ENCODE measurements around the gene GABRG3.

Gene GABRG3

GRCh38 chr15:27094235-27094634, 123.3 kb downstream of the GABRG3 start:
- DNase-seq (ENCODE audit: low read depth in 1 of 2, low spot score in 1 of 2): no peak

GRCh38 chr15:27095886-27096624, 125.1 kb downstream of the GABRG3 start:
- DNase-seq (ENCODE audit: low read depth in 1 of 2, low spot score in 1 of 2): no peak

GRCh38 chr15:27097506-27097905, 126.5 kb downstream of the GABRG3 start:
- no peak for DNase-seq (ENCODE audit: low read depth in 1 of 2, low spot score in 1 of 2)

- DNase-seq (ENCODE audit: low read depth in 1 of 2, low spot score in 1 of 2): no peak
Observed at GRCh38 chr15:27101982-27102381, 131.0 kb downstream of the GABRG3 start.

- no peak for DNase-seq (ENCODE audit: low read depth in 1 of 2, low spot score in 1 of 2)
Observed at GRCh38 chr15:27111323-27111722, 140.3 kb downstream of the GABRG3 start.

GRCh38 chr15:27114473-27114872, 143.5 kb downstream of the GABRG3 start:
- DNase-seq (ENCODE audit: low read depth in 1 of 2, low spot score in 1 of 2): no peak

- DNase-seq (ENCODE audit: low read depth in 1 of 2, low spot score in 1 of 2): no peak
Observed at GRCh38 chr15:27119695-27120266, 148.8 kb downstream of the GABRG3 start.

- no peak for DNase-seq (ENCODE audit: low read depth in 1 of 2, low spot score in 1 of 2)
Observed at GRCh38 chr15:27121672-27122071, 150.7 kb downstream of the GABRG3 start.

- no peak for DNase-seq (ENCODE audit: low read depth in 1 of 2, low spot score in 1 of 2)
Observed at GRCh38 chr15:27123291-27123690, 152.3 kb downstream of the GABRG3 start.

- no peak for DNase-seq (ENCODE audit: low read depth in 1 of 2, low spot score in 1 of 2)
Observed at GRCh38 chr15:27123808-27124207, 152.8 kb downstream of the GABRG3 start.

- no peak for DNase-seq (ENCODE audit: low read depth in 1 of 2, low spot score in 1 of 2)
Observed at GRCh38 chr15:27124287-27124871, 153.4 kb downstream of the GABRG3 start.

GRCh38 chr15:27125185-27125584, 154.2 kb downstream of the GABRG3 start:
- DNase-seq (ENCODE audit: low read depth in 1 of 2, low spot score in 1 of 2): no peak

GRCh38 chr15:27126449-27126848, 155.5 kb downstream of the GABRG3 start:
- no peak for DNase-seq (ENCODE audit: low read depth in 1 of 2, low spot score in 1 of 2)

GRCh38 chr15:27127815-27128570, 157.0 kb downstream of the GABRG3 start:
- no peak for DNase-seq (ENCODE audit: low read depth in 1 of 2, low spot score in 1 of 2)

- DNase-seq (ENCODE audit: low read depth in 1 of 2, low spot score in 1 of 2): no peak
Observed at GRCh38 chr15:27133249-27133648, 162.3 kb downstream of the GABRG3 start.

GRCh38 chr15:27134481-27134880, 163.5 kb downstream of the GABRG3 start:
- no peak for DNase-seq (ENCODE audit: low read depth in 1 of 2, low spot score in 1 of 2)

- DNase-seq (ENCODE audit: low read depth in 1 of 2, low spot score in 1 of 2): no peak
Observed at GRCh38 chr15:27135151-27135550, 164.2 kb downstream of the GABRG3 start.

- no peak for DNase-seq (ENCODE audit: low read depth in 1 of 2, low spot score in 1 of 2)
Observed at GRCh38 chr15:27137127-27137526, 166.1 kb downstream of the GABRG3 start.

GRCh38 chr15:27165590-27165989, 194.6 kb downstream of the GABRG3 start:
- DNase-seq (ENCODE audit: low read depth in 1 of 2, low spot score in 1 of 2): no peak

GRCh38 chr15:27166917-27167316, 195.9 kb downstream of the GABRG3 start:
- no peak for DNase-seq (ENCODE audit: low read depth in 1 of 2, low spot score in 1 of 2)

GRCh38 chr15:27167738-27168137, 196.8 kb downstream of the GABRG3 start:
- DNase-seq (ENCODE audit: low read depth in 1 of 2, low spot score in 1 of 2): no peak

- no peak for DNase-seq (ENCODE audit: low read depth in 1 of 2, low spot score in 1 of 2)
Observed at GRCh38 chr15:27170851-27171250, 199.9 kb downstream of the GABRG3 start.
